ENCODE measurements around the gene GRAMD2B. TPM values are rescaled to one million over a fixed set of nuclear protein-coding genes. Genes with fewer than 3 reads are reported as not detected.

The GRAMD2B gene
- total RNA-seq, 1 experiment from 2014 or later: 6.7 TPM

GRCh38 chr5:126482591-126482990 is 59.4 kb downstream of the GRAMD2B start:
- Histone ChIP-seq H3K27me3 (ENCODE audit: insufficient read depth, low read length) (no peaks in the 10 kb centered on the region), H4K5ac (ENCODE audit: insufficient read length, low read depth, low read length) (no peak overlapping the region), H4K91ac (ENCODE audit: insufficient read length, low read depth, low read length) (no peak overlapping the region), H2BK120ac (ENCODE audit: low read depth, low read length, poor library complexity, severe bottlenecking) (no peak overlapping the region), H3K23me2 (ENCODE audit: insufficient read length, low read depth, low read length, poor library complexity, severe bottlenecking) (no peaks in the 10 kb centered on the region), H3K79me2 (ENCODE audit: insufficient read depth, low read length) (no peaks in the 10 kb centered on the region), H3K23ac (ENCODE audit: insufficient read length, low read depth, low read length) (no peak overlapping the region), H3K56ac (ENCODE audit: insufficient read length, low read depth, low read length) (no peak overlapping the region), H3K14ac (ENCODE audit: insufficient read depth, low read length) (no peak overlapping the region), H3K4me2 (ENCODE audit: insufficient read depth, insufficient read length, low read length) (no peak overlapping the region), H3T11ph (ENCODE audit: low read length) (no peak overlapping the region), H2AK5ac (ENCODE audit: insufficient read length, low read length) (no peak overlapping the region), H3K79me1 (ENCODE audit: insufficient read depth, low read depth, low read length, poor library complexity, severe bottlenecking) (no peaks in the 10 kb centered on the region), H2AFZ (ENCODE audit: low read length) (no peak overlapping the region), H4K20me1 (ENCODE audit: control insufficient read depth, insufficient read depth, insufficient read length) (no peaks in the 10 kb centered on the region), H2BK12ac (ENCODE audit: insufficient read length, low read depth, low read length) (no peak overlapping the region), H2BK15ac (ENCODE audit: low read depth, low read length) (no peak overlapping the region), H2BK5ac (ENCODE audit: insufficient read length, low read length) (no peak overlapping the region), H3K4me1 (ENCODE audit: insufficient read depth, low read length) (no peaks in the 10 kb centered on the region), H3K27ac (ENCODE audit: insufficient read length, low read depth, low read length) (no peak overlapping the region), H3K9me3 (ENCODE audit: control insufficient read depth, low read depth, low read length) (no peaks in the 10 kb centered on the region), H4K8ac (replicated peaks; ENCODE audit: insufficient read length, low read depth, low read length) (no peak overlapping the region), H3K18ac (ENCODE audit: insufficient read length, low read depth, low read length) (no peak overlapping the region), H3K4ac (ENCODE audit: low read depth, low read length) (no peak overlapping the region), H2BK20ac (ENCODE audit: low read depth, low read length, poor library complexity, severe bottlenecking) (no peak overlapping the region), H3K9ac (ENCODE audit: extremely low read depth, insufficient read length, low read length) (no peak overlapping the region)
- Mint-ChIP-seq H3K27ac (no peak overlapping the region; a peak in 1 of 7 replicates), H3K36me3 (ENCODE audit: insufficient read depth in 1 of 3, low read depth in 3 of 3) (peaks cover 7 to 65% (median 44%) of the 10 kb centered on the region in 3 experiments; a peak in 6 of 7 replicates), H3K9me3 (no peaks in the 10 kb centered on the region), H3K27me3 (ENCODE audit: low read depth) (no peaks in the 10 kb centered on the region), H3K4me1 (no peaks in the 10 kb centered on the region), H3K4me3 (no peak overlapping the region)
- TF ChIP-seq, protein P1, sequence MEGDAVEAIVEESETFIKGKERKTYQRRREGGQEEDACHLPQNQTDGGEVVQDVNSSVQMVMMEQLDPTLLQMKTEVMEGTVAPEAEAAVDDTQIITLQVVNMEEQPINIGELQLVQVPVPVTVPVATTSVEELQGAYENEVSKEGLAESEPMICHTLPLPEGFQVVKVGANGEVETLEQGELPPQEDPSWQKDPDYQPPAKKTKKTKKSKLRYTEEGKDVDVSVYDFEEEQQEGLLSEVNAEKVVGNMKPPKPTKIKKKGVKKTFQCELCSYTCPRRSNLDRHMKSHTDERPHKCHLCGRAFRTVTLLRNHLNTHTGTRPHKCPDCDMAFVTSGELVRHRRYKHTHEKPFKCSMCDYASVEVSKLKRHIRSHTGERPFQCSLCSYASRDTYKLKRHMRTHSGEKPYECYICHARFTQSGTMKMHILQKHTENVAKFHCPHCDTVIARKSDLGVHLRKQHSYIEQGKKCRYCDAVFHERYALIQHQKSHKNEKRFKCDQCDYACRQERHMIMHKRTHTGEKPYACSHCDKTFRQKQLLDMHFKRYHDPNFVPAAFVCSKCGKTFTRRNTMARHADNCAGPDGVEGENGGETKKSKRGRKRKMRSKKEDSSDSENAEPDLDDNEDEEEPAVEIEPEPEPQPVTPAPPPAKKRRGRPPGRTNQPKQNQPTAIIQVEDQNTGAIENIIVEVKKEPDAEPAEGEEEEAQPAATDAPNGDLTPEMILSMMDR (conservative IDR thresholded peaks at IDR 0.05): no peak
- WGBS (ENCODE audit: extremely low coverage, insufficient read length, low lambda C conversion rate): no CpG with 5 or more reads among the region's 1 CpG
- DNase-seq: no peak
